Neural cell (in vitro differentiated cells): ENCODE data around the gene BCO1. TPM values are rescaled to one million over a fixed set of nuclear protein-coding genes. Genes with fewer than 3 reads are reported as not detected.

ENCODE experiments used
- H2AFZ ChIP-seq: fragments of 200-600, 300-800 bp; sonication (generic), shearing (Covaris generic); 2 replicates; pipeline ENCODE4 v1.6.0; 2014; ENCODE audit warnings: low read depth, mild to moderate bottlenecking, antibody characterized with exemption, low read length, moderate library complexity
- H3F3A ChIP-seq: fragments of 200-600 bp; shearing (Covaris generic); 2 replicates; pipeline ENCODE4 v1.6.1; 2016; ENCODE audit warnings: mild to moderate bottlenecking, moderate library complexity, mixed read lengths, antibody characterized with exemption, low read length; ENCODE audit not compliant: insufficient read depth, poor library complexity, severe bottlenecking
- H3K27ac ChIP-seq: fragments of 200-600, 300-800 bp; sonication (generic), shearing (Covaris generic); 2 replicates; pipeline ENCODE4 v1.5.1; 2014; ENCODE audit warnings: mild to moderate bottlenecking, low read length, moderate library complexity
- H3K27me3 ChIP-seq: fragments of 300-800, 200-600 bp; sonication (generic), shearing (Covaris generic); 2 replicates; pipeline ENCODE4 v1.6.0; 2014; ENCODE audit warnings: mild to moderate bottlenecking, low read depth, low read length, moderate library complexity; ENCODE audit not compliant: insufficient read depth
- H3K36me3 ChIP-seq: fragments of 300-800, 200-600 bp; sonication (generic), shearing (Covaris generic); 2 replicates; pipeline ENCODE4 v1.5.1; 2014; ENCODE audit warnings: mild to moderate bottlenecking, antibody characterized with exemption, low read length, moderate library complexity; ENCODE audit not compliant: insufficient read depth
- H3K4me2 ChIP-seq: fragments of 300-800, 200-600 bp; sonication (generic), shearing (Covaris generic); 2 replicates; pipeline ENCODE4 v1.6.0; 2014; ENCODE audit warnings: mild to moderate bottlenecking, low read length
- H3K4me3 ChIP-seq: fragments of 300-800, 200-600 bp; sonication (generic), shearing (Covaris generic); 2 replicates; pipeline ENCODE4 v1.5.1; 2014; ENCODE audit warnings: mild to moderate bottlenecking, low read length, moderate library complexity
- H3K79me2 ChIP-seq: fragments of 200-600 bp; shearing (Covaris generic); replicated peaks from 2 replicates; pipeline ENCODE4 v1.6.0; 2014; ENCODE audit warnings: mild to moderate bottlenecking, low read length, moderate library complexity; ENCODE audit not compliant: insufficient read depth
- H3K9ac ChIP-seq: fragments of 300-800, 200-600 bp; sonication (generic), shearing (Covaris generic); 2 replicates; pipeline ENCODE4 v1.6.1; 2016; ENCODE audit warnings: mild to moderate bottlenecking, low read length, mixed read lengths
- H3K9me2 ChIP-seq: fragments of 200-600 bp; shearing (Covaris generic); 2 replicates; pipeline ENCODE4 v1.6.1; 2016; ENCODE audit warnings: mild to moderate bottlenecking, low read length, mixed read lengths; ENCODE audit not compliant: insufficient read depth
- H3K9me3 ChIP-seq: fragments of 200-600, 300-800 bp; sonication (generic), shearing (Covaris generic); 2 replicates; pipeline ENCODE4 v1.6.1; 2016; ENCODE audit warnings: mild to moderate bottlenecking, mixed run types, low read length, moderate library complexity, mixed read lengths
- H4K20me1 ChIP-seq: fragments of 200-600 bp; shearing (Covaris generic); 2 replicates; pipeline ENCODE4 v1.6.1; 2016; ENCODE audit warnings: mild to moderate bottlenecking, mixed run types; ENCODE audit not compliant: insufficient read depth
- CTCF ChIP-seq: fragments of 450-650 bp; IDR thresholded peaks from 2 replicates; pipeline ENCODE4 v1.5.1; 2014; ENCODE audit warnings: antibody characterized with exemption, mild to moderate bottlenecking, moderate library complexity; ENCODE audit not compliant: poor library complexity, severe bottlenecking
- EP300 ChIP-seq: fragments of 450-650 bp; conservative IDR thresholded peaks from 2 replicates; pipeline ENCODE4 v1.6.1; 2014; ENCODE audit warnings: antibody characterized with exemption, mild to moderate bottlenecking, moderate library complexity; ENCODE audit not compliant: poor library complexity, severe bottlenecking
- EZH2 ChIP-seq: fragments of 200-600, 300-800 bp; shearing (Covaris generic), sonication (generic); IDR thresholded peaks from 2 replicates; pipeline ENCODE4 v1.6.1; 2014; ENCODE audit warnings: antibody characterized with exemption, low read length, borderline replicate concordance, mild to moderate bottlenecking; ENCODE audit not compliant: insufficient read depth, poor library complexity, severe bottlenecking
- MXI1 ChIP-seq: fragments of 450-650 bp; conservative IDR thresholded peaks from 2 replicates; pipeline ENCODE4 v1.6.1; 2014; ENCODE audit warnings: antibody characterized with exemption, mild to moderate bottlenecking; ENCODE audit not compliant: poor library complexity, severe bottlenecking
- POLR2AphosphoS5 ChIP-seq: IDR thresholded peaks from 2 replicates; pipeline ENCODE4 v1.6.1; 2012
- RAD21 ChIP-seq: fragments of 450-650 bp; conservative IDR thresholded peaks from 2 replicates; pipeline ENCODE4 v1.6.1; 2014; ENCODE audit warnings: antibody characterized with exemption, mild to moderate bottlenecking, moderate library complexity
- REST ChIP-seq: IDR thresholded peaks from 2 replicates; pipeline ENCODE4 v1.6.1; 2012; ENCODE audit warnings: borderline replicate concordance
- SMC3 ChIP-seq: fragments of 450-650 bp; conservative IDR thresholded peaks from 2 replicates; pipeline ENCODE4 v1.6.1; 2014; ENCODE audit warnings: antibody characterized with exemption, mild to moderate bottlenecking, moderate library complexity; ENCODE audit not compliant: poor library complexity
- TAF1 ChIP-seq: IDR thresholded peaks from 2 replicates; pipeline ENCODE4 v1.6.1; 2012; ENCODE audit warnings: low read depth
- polyA plus RNA-seq: library from polyadenylated mRNA; depleted of rRNA; stranded (reverse); fragments of >200 nt; gene quantifications from 2 replicates; pipeline ENCODE4 v1.2.3, GENCODE V29; 2014

The BCO1 gene
- polyA plus RNA-seq, 1 donor from 2014 or later, result not detected

GRCh38 chr16:81319221-81319912, 80.9 kb downstream of the BCO1 start:
- no peaks in the 10 kb centered on the region for H3K9me2 ChIP-seq
- no peaks in the 10 kb centered on the region for H4K20me1 ChIP-seq
- H3K4me2 ChIP-seq, result no peak overlapping the region
- no peaks in the 10 kb centered on the region for H3K9me3 ChIP-seq
- no peak overlapping the region for H2AFZ ChIP-seq
- no peaks in the 10 kb centered on the region for H3K27me3 ChIP-seq
- H3K79me2 ChIP-seq, result peaks cover 27% of the 10 kb centered on the region
- peaks cover 1% of the 10 kb centered on the region for H3F3A ChIP-seq
- H3K36me3 ChIP-seq, result no peaks in the 10 kb centered on the region
- TF ChIP-seq MXI1 (no peak), TAF1 (no peak), EZH2 (no peak), RAD21 (no peak), EP300 (no peak), CTCF (no peak), POLR2AphosphoS5 (no peak), SMC3 (no peak), REST (no peak)
- no peak overlapping the region for H3K9ac ChIP-seq
- no peak overlapping the region for H3K27ac ChIP-seq
- no peak overlapping the region for H3K4me3 ChIP-seq

- Histone ChIP-seq H3K27me3 (no peaks in the 10 kb centered on the region), H3K9me2 (no peaks in the 10 kb centered on the region), H3K79me2 (peaks cover 26% of the 10 kb centered on the region), H3K36me3 (no peaks in the 10 kb centered on the region), H3K4me2 (no peak overlapping the region), H3K27ac (no peak overlapping the region), H3K9ac (no peak overlapping the region), H4K20me1 (no peaks in the 10 kb centered on the region), H2AFZ (no peak overlapping the region), H3K4me3 (no peak overlapping the region), H3K9me3 (no peaks in the 10 kb centered on the region), H3F3A (no peaks in the 10 kb centered on the region)
- TF ChIP-seq EZH2 (no peak), CTCF (no peak), REST (no peak), SMC3 (no peak), MXI1 (no peak), POLR2AphosphoS5 (no peak), TAF1 (no peak), EP300 (no peak)
These were observed 82.5 kb downstream of the BCO1 start for GRCh38 chr16:81321039-81321438.
